Neural cell (in vitro differentiated cells): Measurements from ENCODE around the gene OXSM. TPM values are rescaled to one million over a fixed set of nuclear protein-coding genes. Genes with fewer than 3 reads are reported as not detected.

ENCODE experiments used
- H2AFZ ChIP-seq: fragments of 200-600, 300-800 bp; sonication (generic), shearing (Covaris generic); 2 replicates; pipeline ENCODE4 v1.6.0; 2014; ENCODE audit warnings: low read depth, mild to moderate bottlenecking, antibody characterized with exemption, low read length, moderate library complexity
- H3F3A ChIP-seq: fragments of 200-600 bp; shearing (Covaris generic); 2 replicates; pipeline ENCODE4 v1.6.1; 2016; ENCODE audit warnings: mild to moderate bottlenecking, moderate library complexity, mixed read lengths, antibody characterized with exemption, low read length; ENCODE audit not compliant: insufficient read depth, poor library complexity, severe bottlenecking
- H3K27ac ChIP-seq: fragments of 200-600, 300-800 bp; sonication (generic), shearing (Covaris generic); 2 replicates; pipeline ENCODE4 v1.5.1; 2014; ENCODE audit warnings: mild to moderate bottlenecking, low read length, moderate library complexity
- H3K27me3 ChIP-seq: fragments of 300-800, 200-600 bp; sonication (generic), shearing (Covaris generic); 2 replicates; pipeline ENCODE4 v1.6.0; 2014; ENCODE audit warnings: mild to moderate bottlenecking, low read depth, low read length, moderate library complexity; ENCODE audit not compliant: insufficient read depth
- H3K36me3 ChIP-seq: fragments of 300-800, 200-600 bp; sonication (generic), shearing (Covaris generic); 2 replicates; pipeline ENCODE4 v1.5.1; 2014; ENCODE audit warnings: mild to moderate bottlenecking, antibody characterized with exemption, low read length, moderate library complexity; ENCODE audit not compliant: insufficient read depth
- H3K4me2 ChIP-seq: fragments of 300-800, 200-600 bp; sonication (generic), shearing (Covaris generic); 2 replicates; pipeline ENCODE4 v1.6.0; 2014; ENCODE audit warnings: mild to moderate bottlenecking, low read length
- H3K4me3 ChIP-seq: fragments of 300-800, 200-600 bp; sonication (generic), shearing (Covaris generic); 2 replicates; pipeline ENCODE4 v1.5.1; 2014; ENCODE audit warnings: mild to moderate bottlenecking, low read length, moderate library complexity
- H3K79me2 ChIP-seq: fragments of 200-600 bp; shearing (Covaris generic); replicated peaks from 2 replicates; pipeline ENCODE4 v1.6.0; 2014; ENCODE audit warnings: mild to moderate bottlenecking, low read length, moderate library complexity; ENCODE audit not compliant: insufficient read depth
- H3K9ac ChIP-seq: fragments of 300-800, 200-600 bp; sonication (generic), shearing (Covaris generic); 2 replicates; pipeline ENCODE4 v1.6.1; 2016; ENCODE audit warnings: mild to moderate bottlenecking, low read length, mixed read lengths
- H3K9me2 ChIP-seq: fragments of 200-600 bp; shearing (Covaris generic); 2 replicates; pipeline ENCODE4 v1.6.1; 2016; ENCODE audit warnings: mild to moderate bottlenecking, low read length, mixed read lengths; ENCODE audit not compliant: insufficient read depth
- H3K9me3 ChIP-seq: fragments of 200-600, 300-800 bp; sonication (generic), shearing (Covaris generic); 2 replicates; pipeline ENCODE4 v1.6.1; 2016; ENCODE audit warnings: mild to moderate bottlenecking, mixed run types, low read length, moderate library complexity, mixed read lengths
- H4K20me1 ChIP-seq: fragments of 200-600 bp; shearing (Covaris generic); 2 replicates; pipeline ENCODE4 v1.6.1; 2016; ENCODE audit warnings: mild to moderate bottlenecking, mixed run types; ENCODE audit not compliant: insufficient read depth
- CTCF ChIP-seq: fragments of 450-650 bp; IDR thresholded peaks from 2 replicates; pipeline ENCODE4 v1.5.1; 2014; ENCODE audit warnings: antibody characterized with exemption, mild to moderate bottlenecking, moderate library complexity; ENCODE audit not compliant: poor library complexity, severe bottlenecking
- EP300 ChIP-seq: fragments of 450-650 bp; conservative IDR thresholded peaks from 2 replicates; pipeline ENCODE4 v1.6.1; 2014; ENCODE audit warnings: antibody characterized with exemption, mild to moderate bottlenecking, moderate library complexity; ENCODE audit not compliant: poor library complexity, severe bottlenecking
- EZH2 ChIP-seq: fragments of 200-600, 300-800 bp; shearing (Covaris generic), sonication (generic); IDR thresholded peaks from 2 replicates; pipeline ENCODE4 v1.6.1; 2014; ENCODE audit warnings: antibody characterized with exemption, low read length, borderline replicate concordance, mild to moderate bottlenecking; ENCODE audit not compliant: insufficient read depth, poor library complexity, severe bottlenecking
- MXI1 ChIP-seq: fragments of 450-650 bp; conservative IDR thresholded peaks from 2 replicates; pipeline ENCODE4 v1.6.1; 2014; ENCODE audit warnings: antibody characterized with exemption, mild to moderate bottlenecking; ENCODE audit not compliant: poor library complexity, severe bottlenecking
- POLR2AphosphoS5 ChIP-seq: IDR thresholded peaks from 2 replicates; pipeline ENCODE4 v1.6.1; 2012
- RAD21 ChIP-seq: fragments of 450-650 bp; conservative IDR thresholded peaks from 2 replicates; pipeline ENCODE4 v1.6.1; 2014; ENCODE audit warnings: antibody characterized with exemption, mild to moderate bottlenecking, moderate library complexity
- REST ChIP-seq: IDR thresholded peaks from 2 replicates; pipeline ENCODE4 v1.6.1; 2012; ENCODE audit warnings: borderline replicate concordance
- SMC3 ChIP-seq: fragments of 450-650 bp; conservative IDR thresholded peaks from 2 replicates; pipeline ENCODE4 v1.6.1; 2014; ENCODE audit warnings: antibody characterized with exemption, mild to moderate bottlenecking, moderate library complexity; ENCODE audit not compliant: poor library complexity
- polyA plus RNA-seq: library from polyadenylated mRNA; depleted of rRNA; stranded (reverse); fragments of >200 nt; gene quantifications from 2 replicates; pipeline ENCODE4 v1.2.3, GENCODE V29; 2014

Gene OXSM
- polyA plus RNA-seq, 1 donor from 2014 or later, result 6.7 TPM

GRCh38 chr3:25783661-25784512 is 6.0 kb upstream of the OXSM start:
- peak overlapping the region; percentile 94 for H3K4me3 ChIP-seq
- TF ChIP-seq EZH2 (no peak), SMC3 (no peak), MXI1 (no peak)
- H3F3A ChIP-seq, result no peaks in the 10 kb centered on the region
- H3K4me2 ChIP-seq, result peak overlapping the region; percentile 15
- peak overlapping the region; percentile 66 for H3K9ac ChIP-seq
- peak overlapping the region; percentile 65 for H2AFZ ChIP-seq
- no peaks in the 10 kb centered on the region for H3K9me3 ChIP-seq
- H3K36me3 ChIP-seq, result no peaks in the 10 kb centered on the region
- no peaks in the 10 kb centered on the region for H3K79me2 ChIP-seq
- H3K27ac ChIP-seq, result no peak overlapping the region
- no peaks in the 10 kb centered on the region for H3K9me2 ChIP-seq
- H3K27me3 ChIP-seq, result no peaks in the 10 kb centered on the region
- H4K20me1 ChIP-seq, result no peaks in the 10 kb centered on the region

- Histone ChIP-seq H3K4me2 (no peak overlapping the region), H3K9ac (no peak overlapping the region), H2AFZ (no peak overlapping the region), H3K9me3 (no peaks in the 10 kb centered on the region), H3K27me3 (no peaks in the 10 kb centered on the region), H3K36me3 (no peaks in the 10 kb centered on the region), H3K27ac (no peak overlapping the region), H3K9me2 (no peaks in the 10 kb centered on the region), H3K79me2 (no peaks in the 10 kb centered on the region), H3K4me3 (no peak overlapping the region), H4K20me1 (no peaks in the 10 kb centered on the region), H3F3A (no peaks in the 10 kb centered on the region)
- no peak for TF ChIP-seq CTCF
- no peak for TF ChIP-seq SMC3
These were observed 4.9 kb upstream of the OXSM start for GRCh38 chr3:25784971-25785370.

DNA sequence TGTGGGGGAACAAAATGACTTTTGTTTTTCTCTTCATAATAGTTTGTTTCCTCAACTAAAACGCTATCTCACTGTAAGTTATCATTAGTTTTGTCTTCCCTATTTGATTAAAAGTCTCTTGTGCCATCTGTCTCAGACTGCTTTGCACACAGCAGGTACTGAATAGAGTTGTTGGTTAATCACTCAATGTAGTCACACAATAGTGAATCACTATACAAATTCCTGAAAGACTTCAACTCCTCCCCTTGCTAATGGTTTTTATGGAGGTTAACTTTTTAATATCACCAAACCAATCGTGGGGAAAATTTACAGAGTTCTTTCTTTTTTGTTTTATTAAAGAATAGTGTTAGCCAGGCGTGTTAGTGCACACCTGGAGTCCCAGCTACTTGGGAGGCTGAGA is 4.1 kb upstream of the OXSM start:
- Histone ChIP-seq H3K79me2 (no peaks in the 10 kb centered on the region), H3F3A (no peaks in the 10 kb centered on the region), H3K9me2 (no peaks in the 10 kb centered on the region), H3K4me2 (no peak overlapping the region), H3K9me3 (no peaks in the 10 kb centered on the region), H2AFZ (no peak overlapping the region), H3K36me3 (no peaks in the 10 kb centered on the region), H4K20me1 (no peaks in the 10 kb centered on the region), H3K9ac (no peak overlapping the region), H3K27me3 (no peaks in the 10 kb centered on the region), H3K4me3 (no peak overlapping the region), H3K27ac (no peak overlapping the region)
- no peak for TF ChIP-seq REST
- TF ChIP-seq RAD21, result no peak
- no peak for TF ChIP-seq CTCF
- TF ChIP-seq EZH2, result no peak
- no peak for TF ChIP-seq POLR2AphosphoS5
- TF ChIP-seq MXI1, result no peak
- TF ChIP-seq EP300, result no peak
- TF ChIP-seq SMC3, result no peak
